Right lobe of liver (tissue), 6 donors: ENCODE measurements around the gene TTC28. TPM values are rescaled to one million over a fixed set of nuclear protein-coding genes. Genes with fewer than 3 reads are reported as not detected.

Source experiments
- ATAC-seq, 4 donors: fragments of 200-7000 bp; cut with Tn5 transposase; one replicate each; pipeline ENCODE4 v1.9.1; 2020; ENCODE audit warnings: mild to moderate bottlenecking in 4 of 4, moderate library complexity in 4 of 4
- DNase-seq, 3 donors: peaks; one replicate each; pipeline ENCODE4 v3.0.0-alpha.2; 2020
- H3K27ac ChIP-seq, 3 donors: fragments of 200-600 bp; one replicate each; pipeline ENCODE4 v1.8.0; 2022
- H3K27me3 ChIP-seq, 2 donors: fragments of 200-600 bp; one replicate each; pipeline ENCODE4 v1.8.0; 2022
- H3K36me3 ChIP-seq, 4 donors: fragments of 200-600 bp; sonication (generic) in 1 of 4; one replicate each; pipeline versions ENCODE4 v1.5.1 to v1.8.0; 2017 to 2022; ENCODE audit warnings: control low read depth in 1 of 4
- H3K4me1 ChIP-seq, 4 donors: fragments of 200-600 bp; sonication (generic) in 1 of 4; one replicate each; pipeline versions ENCODE4 v1.5.1 to v1.8.0; 2017 to 2022; ENCODE audit warnings: control low read depth in 1 of 4
- H3K4me3 ChIP-seq, 3 donors: fragments of 200-600 bp; one replicate each; pipeline ENCODE4 v1.8.0; 2022
- H3K9me3 ChIP-seq, 4 donors: fragments of 200-600 bp; sonication (generic) in 1 of 4; one replicate each; pipeline versions ENCODE4 v1.5.1 to v1.8.0; 2017 to 2022; ENCODE audit warnings: control low read depth in 1 of 4
- CTCF ChIP-seq, 4 donors: fragments of 200-600 bp in 3 of 4; fragments of 450-650 bp in 1 of 4; IDR thresholded peaks; one replicate each; pipeline versions ENCODE4 v1.5.1 to v1.8.0; 2016 to 2022; ENCODE audit warnings: antibody characterized with exemption in 4 of 4, mild to moderate bottlenecking in 2 of 4
- POLR2A ChIP-seq: fragments of 450-650 bp; IDR thresholded peaks from one replicate; pipeline ENCODE4 v1.6.1; 2017; ENCODE audit warnings: antibody characterized with exemption, mild to moderate bottlenecking
- WGBS: methylation state at CpG from one replicate; pipeline ENCODE4 v1.1.6; 2018; ENCODE audit warnings: low coverage, low lambda C conversion rate; ENCODE audit not compliant: insufficient coverage; ENCODE audit errors: missing lambda C conversion rate; 5-methylcytosine and 5-hydroxymethylcytosine counted together
- intact Hi-C, 2 donors: fragments of 100-400 bp; cut with DNase I; formaldehyde crosslinking; loops; one replicate each; pipeline versions ENCODE4 v1.11.2 to v1.14.1; 2022
- total RNA-seq, 6 experiments: library from RNA; depleted of rRNA in 2 of 6; stranded (reverse); fragments of >200 nt in 2 of 6; fragmentation: NEBNext Ultra II Directional in 3 of 6; extraction: Animal tissue kit (Norgen Biotek cat#: 25700) in 3 of 6; gene quantifications; one replicate each; pipeline versions ENCODE4 v1.1.0 to v1.2.4, GENCODE V29; 2016 to 2023
- donor health status: DM: no; HTN: yes; CAD: no.
- donor health status: DM: no; HTN: no; CAD: no.
- donor health status: DM: no; HTN: no; CAD: no.
- donor health status: DM: no; HTN: yes; CAD: no.
- donor health status: DM: no; HTN: yes; CAD: no.

The TTC28 gene
- total RNA-seq, 6 experiments from 2014 or later = 9.4 to 38.3 (median 15.0) TPM

- Histone ChIP-seq H3K4me1 (peaks cover 0 to 7% (median 0%) of the 10 kb centered on the region in 4 donors), H3K4me3 (no peak overlapping the region)
- 89% methylated on average over 5 of the region's 9 CpGs for WGBS
These were observed 645.4 kb downstream of the TTC28 start for GRCh38 chr22:28034145-28034759.

GRCh38 chr22:28032861-28033260 is 646.8 kb downstream of the TTC28 start:
- H3K9me3 ChIP-seq = no peaks in the 10 kb centered on the region
- H3K27me3 ChIP-seq = no peaks in the 10 kb centered on the region
- WGBS = 79% methylated on average over 3 of the region's 3 CpGs
- H3K27ac ChIP-seq = no peak overlapping the region
- TF ChIP-seq POLR2A (no peak), CTCF (IDR thresholded peaks at IDR 0.05) (no peak)
- H3K36me3 ChIP-seq = no peaks in the 10 kb centered on the region
- intact Hi-C loops = no loop called here
- peaks cover 0 to 7% (median 0%) of the 10 kb centered on the region in 4 donors for H3K4me1 ChIP-seq
- H3K4me3 ChIP-seq = no peak overlapping the region
- ATAC-seq (no peak), DNase-seq (no peak)

More at GRCh38 chr22:28034145-28034759, 645.4 kb downstream of the TTC28 start:
- DNase-seq (no peak), ATAC-seq (no peak)
- intact Hi-C loops = no loop called here
- Histone ChIP-seq H3K9me3 (no peaks in the 10 kb centered on the region), H3K36me3 (no peaks in the 10 kb centered on the region), H3K27ac (no peak overlapping the region), H3K27me3 (no peaks in the 10 kb centered on the region)
- TF ChIP-seq POLR2A = no peak

- no peak for DNase-seq
- no peak overlapping the region for H3K27ac ChIP-seq
- no peak for TF ChIP-seq CTCF (IDR thresholded peaks at IDR 0.05)
- no peak for TF ChIP-seq POLR2A
- H3K36me3 ChIP-seq = no peaks in the 10 kb centered on the region
- no peak overlapping the region for H3K4me3 ChIP-seq
- intact Hi-C loops = no loop called here
- peaks cover 0 to 7% (median 0%) of the 10 kb centered on the region in 4 donors for H3K4me1 ChIP-seq
- ATAC-seq = no peak
- H3K27me3 ChIP-seq = no peaks in the 10 kb centered on the region
- H3K9me3 ChIP-seq = no peaks in the 10 kb centered on the region
- WGBS = 72% methylated on average over 2 of the region's 6 CpGs
These were observed 648.2 kb downstream of the TTC28 start for GRCh38 chr22:28031383-28031922.

GRCh38 chr22:28030473-28030872 is 649.2 kb downstream of the TTC28 start:
- 88% methylated on average over 3 of the region's 4 CpGs for WGBS
- no peak for ATAC-seq
- Histone ChIP-seq H3K36me3 (no peaks in the 10 kb centered on the region), H3K27ac (no peak overlapping the region), H3K4me1 (peaks cover 0 to 7% (median 0%) of the 10 kb centered on the region in 4 donors), H3K27me3 (no peaks in the 10 kb centered on the region), H3K9me3 (no peaks in the 10 kb centered on the region), H3K4me3 (no peak overlapping the region)
- intact Hi-C loops = no loop called here
- no peak for TF ChIP-seq POLR2A
- TF ChIP-seq CTCF (IDR thresholded peaks at IDR 0.05) = no peak
- no peak for DNase-seq

GRCh38 chr22:28029956-28030355 is 649.7 kb downstream of the TTC28 start:
- no peak for ATAC-seq
- intact Hi-C loops = loop anchor here in 1 of 2 donors (10.0 kb wide), 1 partner anchor 565 kb away; no protein-coding TSS in a partner anchor
- H3K4me1 ChIP-seq = peaks cover 0 to 2% (median 0%) of the 10 kb centered on the region in 4 donors
- no peaks in the 10 kb centered on the region for H3K9me3 ChIP-seq
- H3K4me3 ChIP-seq = no peak overlapping the region
- H3K27me3 ChIP-seq = no peaks in the 10 kb centered on the region
- H3K27ac ChIP-seq = no peak overlapping the region
- no peaks in the 10 kb centered on the region for H3K36me3 ChIP-seq
- TF ChIP-seq CTCF (IDR thresholded peaks at IDR 0.05) = no peak
- TF ChIP-seq POLR2A = no peak
- DNase-seq = no peak
- 81% methylated on average over 3 of the region's 9 CpGs for WGBS
